H1 (cell line): Measurements from ENCODE around the gene HTR3E. TPM values are rescaled to one million over a fixed set of nuclear protein-coding genes. Genes with fewer than 3 reads are reported as not detected.

ENCODE experiments used
- BACH1 ChIP-seq: IDR thresholded peaks from 2 replicates; pipeline ENCODE4 v1.6.1; 2012; ENCODE audit warnings: low read length, improper control_type of control experiment
- CBX5 ChIP-seq: fragments of 300-800, 300-1000 bp; sonication (generic); IDR thresholded peaks from 2 replicates; pipeline ENCODE4 v1.7.1; 2016; ENCODE audit warnings: antibody characterized with exemption, low read length, low read depth
- CHD1 ChIP-seq: IDR thresholded peaks from 2 replicates; pipeline ENCODE4 v1.6.1; 2012; ENCODE audit warnings: low read depth, low read length, improper control_type of control experiment
- CTBP2 ChIP-seq: IDR thresholded peaks from 2 replicates; pipeline ENCODE4 v1.7.0; 2011; ENCODE audit warnings: borderline replicate concordance, mild to moderate bottlenecking, moderate library complexity, mixed read lengths, low read length; ENCODE audit not compliant: insufficient read depth, insufficient read length
- EZH2 ChIP-seq: fragments of 200-600 bp; sonication (generic); IDR thresholded peaks from 2 replicates; pipeline ENCODE4 v1.7.1; 2012; ENCODE audit warnings: low read depth, mild to moderate bottlenecking, moderate library complexity, low read length, inconsistent platforms; ENCODE audit not compliant: severe bottlenecking
- HDAC2 ChIP-seq, 2 experiments: fragments of 300-600 bp in 1 of 2; sonication (generic) in 1 of 2; IDR thresholded peaks; 2 replicates each; pipeline ENCODE4 v1.6.1; 2011 to 2012; ENCODE audit warnings: low read depth in 2 of 2, low read length in 2 of 2, mild to moderate bottlenecking in 2 of 2, moderate library complexity in 2 of 2, borderline replicate concordance in 1 of 2, inconsistent platforms in 1 of 2
- HDAC6 ChIP-seq: IDR thresholded peaks from one replicate; pipeline ENCODE4 v1.7.1; 2012; ENCODE audit warnings: low read depth, mild to moderate bottlenecking, inconsistent platforms, low read length, moderate library complexity
- POU5F1 ChIP-seq: IDR thresholded peaks from 2 replicates; pipeline ENCODE4 v1.6.1; 2011; ENCODE audit warnings: low read depth, mild to moderate bottlenecking, low read length, moderate library complexity
- RNF2 ChIP-seq: fragments of 200-900, 300-1000 bp; sonication (generic); IDR thresholded peaks from 2 replicates; pipeline ENCODE4 v1.7.1; 2016; ENCODE audit warnings: borderline replicate concordance, low read depth, mild to moderate bottlenecking, antibody characterized with exemption, low read length; ENCODE audit not compliant: poor library complexity, severe bottlenecking; ENCODE audit errors: missing control alignments
- RXRA ChIP-seq: IDR thresholded peaks from 2 replicates; pipeline ENCODE4 v1.6.1; 2011; ENCODE audit warnings: low read depth, mild to moderate bottlenecking, low read length, moderate library complexity; ENCODE audit not compliant: insufficient read depth
- SIX5 ChIP-seq: IDR thresholded peaks from 2 replicates; pipeline ENCODE4 v1.6.1; 2011; ENCODE audit warnings: mild to moderate bottlenecking, low read depth, low read length
- SRF ChIP-seq: IDR thresholded peaks from 2 replicates; pipeline ENCODE4 v1.6.1; 2011; ENCODE audit warnings: mild to moderate bottlenecking, low read depth, low read length, moderate library complexity
- SUZ12 ChIP-seq: fragments of 200-600 bp; sonication (generic); IDR thresholded peaks from 2 replicates; pipeline ENCODE4 v1.6.1; 2012; ENCODE audit warnings: mild to moderate bottlenecking, inconsistent platforms, low read length, moderate library complexity, mixed read lengths
- TEAD4 ChIP-seq: IDR thresholded peaks from 2 replicates; pipeline ENCODE4 v1.6.1; 2012; ENCODE audit warnings: low read depth, low read length, inconsistent platforms, mixed read lengths
- ZNF274 ChIP-seq: IDR thresholded peaks from 2 replicates; pipeline ENCODE4 v1.7.0; 2012; ENCODE audit warnings: low read length, borderline replicate concordance; ENCODE audit errors: extremely low read depth
- polyA plus RNA-seq, 7 experiments: library from polyadenylated mRNA; depleted of rRNA in 3 of 7; stranded (reverse) in 5 of 7; unstranded in 2 of 7; fragments of >200 nt in 5 of 7; fragments of 200-250 nt in 2 of 7; gene quantifications; 1 replicate in 5 of 7; 2 replicates in 1 of 7; 4 replicates in 1 of 7; pipeline versions ENCODE4 v1.2.1 to v1.2.3, GENCODE V29; 2011 to 2013; ENCODE audit warnings: missing spikeins in 2 of 7, mixed read lengths in 2 of 7
- total RNA-seq: library from RNA; stranded (reverse); fragmentation: NEBNext Ultra II Directional; extraction: Animal tissue kit (Norgen Biotek cat#: 25700); gene quantifications from 2 replicates; pipeline ENCODE4 v1.2.1, GENCODE V29; 2021
- TF ChIP-seq, protein P1 (sequence below), 3 experiments: IDR thresholded peaks; 1 replicate in 2 of 3; 2 replicates in 1 of 3; pipeline versions ENCODE4 v1.5.1 to v1.6.1; 2011; ENCODE audit warnings: low read length in 3 of 3, mild to moderate bottlenecking in 3 of 3, inconsistent platforms in 2 of 3, low read depth in 1 of 3, moderate library complexity in 1 of 3; ENCODE audit not compliant: insufficient read depth in 1 of 3; ENCODE audit errors: control extremely low read depth in 1 of 3
- TF ChIP-seq, protein P2 (sequence below): IDR thresholded peaks from 2 replicates; pipeline ENCODE4 v1.6.1; 2012; ENCODE audit warnings: inconsistent platforms
- TF ChIP-seq, protein P3 (sequence below): IDR thresholded peaks from 2 replicates; pipeline ENCODE4 v1.6.1; 2011; ENCODE audit warnings: low read depth, mild to moderate bottlenecking, low read length; ENCODE audit not compliant: insufficient read depth

The HTR3E gene
- total and polyA plus RNA-seq, 2 of the 8 experiments (the other 6 are each of a cell fraction or from before 2014, with no cell fraction given) = not detected

DNA sequence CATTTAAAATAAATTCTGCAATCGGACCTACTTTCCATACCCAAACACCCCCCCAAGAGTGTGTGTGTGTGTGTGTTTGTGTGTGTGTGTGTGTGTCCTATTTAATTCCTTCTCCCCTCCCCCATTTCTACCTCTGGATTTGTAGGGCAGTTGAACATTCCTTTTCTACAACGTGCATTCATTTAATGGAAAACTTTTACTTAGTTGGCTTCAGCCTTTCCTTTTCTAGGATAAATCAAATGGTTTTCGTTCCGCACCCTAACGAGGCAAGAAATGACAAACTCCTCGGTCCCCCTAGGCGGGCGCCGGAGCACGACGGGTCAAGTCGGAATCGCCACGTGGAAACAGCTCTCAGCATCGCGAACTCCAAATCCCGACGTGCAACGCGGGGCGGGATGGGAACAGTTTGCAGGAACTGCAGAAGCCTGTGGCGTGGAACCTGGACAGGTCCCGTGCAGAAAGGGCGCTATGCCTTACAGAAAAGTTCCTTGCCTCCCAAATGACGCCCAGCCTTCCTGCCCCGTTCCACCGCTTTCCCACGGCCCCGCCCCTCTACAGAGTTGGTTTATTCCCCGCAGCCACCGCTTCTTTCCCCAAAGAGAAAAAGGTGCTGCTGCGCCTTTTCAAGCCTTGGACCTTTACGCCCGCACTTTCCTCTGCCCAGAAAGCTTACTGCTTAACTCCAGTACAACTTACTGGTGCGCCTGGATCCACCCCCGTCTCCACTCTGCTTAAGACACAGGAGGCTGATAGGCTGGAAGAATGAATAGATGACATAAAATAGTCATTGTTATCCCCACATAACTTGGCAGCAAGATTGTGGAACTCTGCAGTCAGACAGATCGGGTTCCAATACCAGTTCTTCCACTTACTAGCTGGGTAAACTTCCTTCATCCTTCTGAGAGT, 37.2 kb downstream of the HTR3E start (continued):
- TF ChIP-seq HDAC6 (no peak), RXRA (no peak), CHD1 (no peak), BACH1 (no peak), ZNF274 (no peak), SUZ12 (0 out of 2 replicates have a peak, but pooled peaks have one; percentile 34), TEAD4 (no peak), HDAC2 (IDR thresholded peaks at IDR 0.05; ENCODE audit: borderline replicate concordance in 1 of 2, low read depth in 2 of 2, low read length in 2 of 2) (0 out of 4 replicates have a peak, but pooled peaks of 1 of the 2 experiments have one; percentile 9), POU5F1 (no peak), SRF (no peak), RNF2 (no peak), SIX5 (peak; percentile 35; the same call in 1 of the 2 replicates), CBX5 (no peak), CTBP2 (no peak), EZH2 (no peak)
- TF ChIP-seq, protein P1, sequence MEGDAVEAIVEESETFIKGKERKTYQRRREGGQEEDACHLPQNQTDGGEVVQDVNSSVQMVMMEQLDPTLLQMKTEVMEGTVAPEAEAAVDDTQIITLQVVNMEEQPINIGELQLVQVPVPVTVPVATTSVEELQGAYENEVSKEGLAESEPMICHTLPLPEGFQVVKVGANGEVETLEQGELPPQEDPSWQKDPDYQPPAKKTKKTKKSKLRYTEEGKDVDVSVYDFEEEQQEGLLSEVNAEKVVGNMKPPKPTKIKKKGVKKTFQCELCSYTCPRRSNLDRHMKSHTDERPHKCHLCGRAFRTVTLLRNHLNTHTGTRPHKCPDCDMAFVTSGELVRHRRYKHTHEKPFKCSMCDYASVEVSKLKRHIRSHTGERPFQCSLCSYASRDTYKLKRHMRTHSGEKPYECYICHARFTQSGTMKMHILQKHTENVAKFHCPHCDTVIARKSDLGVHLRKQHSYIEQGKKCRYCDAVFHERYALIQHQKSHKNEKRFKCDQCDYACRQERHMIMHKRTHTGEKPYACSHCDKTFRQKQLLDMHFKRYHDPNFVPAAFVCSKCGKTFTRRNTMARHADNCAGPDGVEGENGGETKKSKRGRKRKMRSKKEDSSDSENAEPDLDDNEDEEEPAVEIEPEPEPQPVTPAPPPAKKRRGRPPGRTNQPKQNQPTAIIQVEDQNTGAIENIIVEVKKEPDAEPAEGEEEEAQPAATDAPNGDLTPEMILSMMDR (IDR thresholded peaks at IDR 0.05; ENCODE audit: control extremely low read depth in 1 of 3, insufficient read depth in 1 of 3, low read depth in 1 of 3, low read length in 3 of 3) = no peak
- TF ChIP-seq, protein P2, sequence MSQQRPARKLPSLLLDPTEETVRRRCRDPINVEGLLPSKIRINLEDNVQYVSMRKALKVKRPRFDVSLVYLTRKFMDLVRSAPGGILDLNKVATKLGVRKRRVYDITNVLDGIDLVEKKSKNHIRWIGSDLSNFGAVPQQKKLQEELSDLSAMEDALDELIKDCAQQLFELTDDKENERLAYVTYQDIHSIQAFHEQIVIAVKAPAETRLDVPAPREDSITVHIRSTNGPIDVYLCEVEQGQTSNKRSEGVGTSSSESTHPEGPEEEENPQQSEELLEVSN = peak; percentile 91
- TF ChIP-seq, protein P3, sequence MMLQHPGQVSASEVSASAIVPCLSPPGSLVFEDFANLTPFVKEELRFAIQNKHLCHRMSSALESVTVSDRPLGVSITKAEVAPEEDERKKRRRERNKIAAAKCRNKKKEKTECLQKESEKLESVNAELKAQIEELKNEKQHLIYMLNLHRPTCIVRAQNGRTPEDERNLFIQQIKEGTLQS = no peak
